ENCODE data around the gene MBD5.

MBD5 gene

GRCh38 chr2:148103946-148104345 is 83.1 kb downstream of the MBD5 start:
- DNase-seq (ENCODE audit: low read depth): no peak
- no peak for TF ChIP-seq CTCF (IDR thresholded peaks at IDR 0.05; ENCODE audit: insufficient read depth, low read depth, low read length, missing control alignments)

GRCh38 chr2:148106331-148106730 is 85.4 kb downstream of the MBD5 start:
- no peak overlapping the region for H3K4me3 ChIP-seq (ENCODE audit: low read depth, low read length)
- DNase-seq (ENCODE audit: low read depth): no peak
- TF ChIP-seq CTCF (IDR thresholded peaks at IDR 0.05; ENCODE audit: insufficient read depth, low read depth, low read length, missing control alignments): no peak

More at GRCh38 chr2:148103946-148104345, 83.1 kb downstream of the MBD5 start:
- no peak overlapping the region for H3K4me3 ChIP-seq (ENCODE audit: low read depth, low read length)

- no peak overlapping the region for H3K4me3 ChIP-seq (ENCODE audit: low read depth, low read length)
- DNase-seq (ENCODE audit: low read depth): no peak
- TF ChIP-seq CTCF (IDR thresholded peaks at IDR 0.05; ENCODE audit: insufficient read depth, low read depth, low read length, missing control alignments): no peak
Measured at GRCh38 chr2:148108385-148108784, 87.5 kb downstream of the MBD5 start.

- TF ChIP-seq CTCF (IDR thresholded peaks at IDR 0.05; ENCODE audit: insufficient read depth, low read depth, low read length, missing control alignments): no peak
- no peak overlapping the region for H3K4me3 ChIP-seq (ENCODE audit: low read depth, low read length)
- peak; percentile 18 for DNase-seq (ENCODE audit: low read depth)
Measured at GRCh38 chr2:148110184-148110583, 89.3 kb downstream of the MBD5 start.

GRCh38 chr2:148122788-148123187 is 101.9 kb downstream of the MBD5 start:
- no peak overlapping the region for H3K4me3 ChIP-seq (ENCODE audit: low read depth, low read length)
- TF ChIP-seq CTCF (IDR thresholded peaks at IDR 0.05; ENCODE audit: insufficient read depth, low read depth, low read length, missing control alignments): no peak
- DNase-seq (ENCODE audit: low read depth): peak; percentile 2

- TF ChIP-seq CTCF (IDR thresholded peaks at IDR 0.05; ENCODE audit: insufficient read depth, low read depth, low read length, missing control alignments): no peak
- DNase-seq (ENCODE audit: low read depth): no peak
Measured at GRCh38 chr2:148124271-148124670, 103.4 kb downstream of the MBD5 start.

GRCh38 chr2:148130581-148130980 is 109.7 kb downstream of the MBD5 start:
- no peak overlapping the region for H3K4me3 ChIP-seq (ENCODE audit: low read depth, low read length)
- no peak for DNase-seq (ENCODE audit: low read depth)
- no peak for TF ChIP-seq CTCF (IDR thresholded peaks at IDR 0.05; ENCODE audit: insufficient read depth, low read depth, low read length, missing control alignments)

More at GRCh38 chr2:148124271-148124670, 103.4 kb downstream of the MBD5 start:
- no peak overlapping the region for H3K4me3 ChIP-seq (ENCODE audit: low read depth, low read length)

Measured in GM12865 (cell line).